ENCODE results near the gene EFNA5.
"Not testable (repeated sequence)": the region's sequence is repeated elsewhere in the genome, so short reads cannot be mapped to it uniquely, and the experiment has no call there.

EFNA5 gene

GRCh38 chr5:107515521-107516080, 155.1 kb downstream of the EFNA5 start:
- DNase-seq = no peak

GRCh38 chr5:107514305-107514704, 156.4 kb downstream of the EFNA5 start:
- no peak for DNase-seq

- no peak for DNase-seq
These were observed 157.2 kb downstream of the EFNA5 start for GRCh38 chr5:107513337-107514085.

GRCh38 chr5:107512029-107512428, 158.7 kb downstream of the EFNA5 start:
- DNase-seq = no peak

GRCh38 chr5:107510125-107510524, 160.6 kb downstream of the EFNA5 start:
- DNase-seq = no peak

GRCh38 chr5:107508097-107508496, 162.6 kb downstream of the EFNA5 start:
- no peak for DNase-seq

DNA sequence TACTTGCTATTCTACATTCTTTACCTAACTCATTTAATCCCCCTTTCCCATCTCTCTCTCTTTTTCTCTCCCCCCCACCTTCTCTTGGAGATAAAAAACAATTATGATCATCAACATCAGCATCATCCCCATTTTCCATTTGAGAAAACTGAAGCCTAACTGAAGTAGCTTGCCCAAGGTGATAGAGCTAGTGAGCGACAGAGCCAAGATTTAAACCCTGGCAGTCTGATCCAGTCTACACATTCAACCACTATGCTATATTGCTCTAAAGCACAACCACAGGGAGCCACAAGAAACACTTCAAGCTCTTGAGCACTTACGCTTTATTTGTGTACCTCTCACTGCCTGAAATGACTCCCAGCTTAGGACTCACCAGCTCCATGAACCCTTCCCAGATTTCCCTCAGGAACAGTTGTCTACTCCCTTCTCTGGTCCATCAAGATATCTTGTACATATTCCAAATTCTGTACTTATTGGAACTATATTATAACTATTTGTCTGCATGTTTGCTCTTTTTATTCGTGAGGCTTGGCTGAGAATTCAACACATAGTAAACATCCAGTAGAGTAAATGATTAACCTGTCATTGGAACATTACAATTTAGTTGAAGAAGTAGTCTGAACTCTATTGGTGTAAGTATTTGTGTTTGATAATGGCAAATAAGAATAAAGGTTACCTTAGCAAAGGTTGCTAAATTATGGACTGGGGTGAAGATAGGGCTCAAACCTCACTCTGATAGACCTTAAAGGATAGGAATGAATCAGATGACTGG, 164.8 kb downstream of the EFNA5 start:
- no peak for DNase-seq

GRCh38 chr5:107504424-107504823, 166.3 kb downstream of the EFNA5 start:
- no peak for DNase-seq

GRCh38 chr5:107502676-107503060, 168.1 kb downstream of the EFNA5 start:
- no peak for DNase-seq

- no peak for DNase-seq
These were observed 168.6 kb downstream of the EFNA5 start for GRCh38 chr5:107501965-107502675.

DNA sequence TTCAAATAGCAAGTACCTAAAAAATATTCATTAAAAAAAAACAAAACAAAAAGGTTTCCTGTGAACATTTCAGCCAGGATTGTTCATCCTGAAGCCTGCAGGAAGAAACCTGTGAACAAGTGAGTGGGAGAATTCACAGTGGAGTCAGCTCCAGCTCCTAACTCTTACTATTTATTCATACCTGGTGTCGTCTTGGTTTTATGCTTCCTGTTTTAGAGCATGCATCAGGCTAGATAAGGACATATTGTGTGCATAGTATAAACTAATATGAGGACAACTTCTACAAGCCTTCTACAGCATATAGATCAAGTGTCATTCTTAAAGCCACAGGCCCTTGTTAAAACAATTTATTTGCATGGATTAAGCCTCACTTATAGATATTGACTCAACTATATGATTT, 169.9 kb downstream of the EFNA5 start:
- no peak for DNase-seq

- no peak for DNase-seq
These were observed 170.4 kb downstream of the EFNA5 start for GRCh38 chr5:107500347-107500746.

DNA sequence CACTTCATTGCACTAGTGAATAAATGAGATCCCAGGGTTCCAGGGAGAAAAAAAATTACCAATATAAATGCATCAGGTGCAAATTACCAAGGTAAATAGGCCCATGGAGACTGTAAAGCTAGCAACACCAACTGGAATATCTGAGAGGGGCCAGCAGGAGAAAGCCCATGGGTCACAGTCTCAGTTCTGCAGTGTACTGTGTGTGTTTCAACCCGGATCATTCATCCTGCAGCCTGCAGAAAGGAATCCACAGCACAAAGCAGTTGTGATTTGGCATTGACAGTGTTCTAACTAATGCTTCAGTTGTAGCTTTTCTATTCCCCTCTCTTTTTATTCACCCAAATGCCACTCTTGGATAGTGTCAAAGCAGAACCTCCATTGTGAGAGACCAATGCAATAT, 171.0 kb downstream of the EFNA5 start:
- DNase-seq = no peak

GRCh38 chr5:107499237-107499636, 171.5 kb downstream of the EFNA5 start:
- DNase-seq = no peak

- no peak for DNase-seq
These were observed 174.3 kb downstream of the EFNA5 start for GRCh38 chr5:107496466-107496865.

GRCh38 chr5:107494129-107494528, 176.6 kb downstream of the EFNA5 start:
- DNase-seq = not testable (repeated sequence)

DNA sequence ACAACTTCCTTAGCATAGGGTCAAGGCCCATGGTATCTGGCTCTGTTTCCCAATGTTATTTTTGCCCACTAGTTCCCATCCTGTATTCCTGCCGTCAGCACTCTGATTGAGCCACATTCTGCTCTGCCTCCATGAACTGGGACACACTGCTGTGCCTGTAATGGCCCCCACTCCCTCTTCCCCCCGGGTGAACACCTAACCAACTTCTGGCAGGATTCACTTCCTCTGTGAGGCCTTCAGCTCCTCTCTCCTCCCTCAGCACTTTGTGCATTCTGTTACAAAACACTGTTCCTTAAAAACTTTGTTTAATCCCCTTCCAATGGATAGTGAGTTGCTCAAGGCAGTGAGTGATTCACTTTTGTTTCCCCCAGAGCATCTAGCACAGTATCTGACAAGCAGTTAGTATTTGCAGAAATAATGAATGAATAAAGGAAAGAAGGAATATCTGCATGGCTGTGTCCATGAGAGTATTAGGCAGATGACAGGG, 183.6 kb downstream of the EFNA5 start:
- no peak for DNase-seq

DNA sequence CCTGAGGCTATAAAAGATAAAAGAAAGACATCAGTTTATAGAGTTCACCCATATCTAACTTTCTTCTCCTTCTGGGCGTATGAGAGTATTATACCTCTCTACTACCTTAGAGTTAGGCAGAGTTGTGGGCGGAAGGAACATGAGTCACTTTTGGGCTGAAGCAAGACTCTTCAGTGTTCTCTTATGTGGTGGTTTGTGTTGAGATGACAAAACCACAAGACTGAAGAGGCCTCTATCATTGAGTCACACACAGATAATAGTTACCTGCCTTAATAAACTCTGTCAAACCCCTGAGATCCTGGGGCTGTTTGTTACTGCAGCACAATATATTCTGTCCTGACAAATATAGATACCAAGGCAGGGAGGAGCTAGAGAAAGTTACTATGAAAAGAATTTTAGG, 184.2 kb downstream of the EFNA5 start:
- no peak for DNase-seq

DNA sequence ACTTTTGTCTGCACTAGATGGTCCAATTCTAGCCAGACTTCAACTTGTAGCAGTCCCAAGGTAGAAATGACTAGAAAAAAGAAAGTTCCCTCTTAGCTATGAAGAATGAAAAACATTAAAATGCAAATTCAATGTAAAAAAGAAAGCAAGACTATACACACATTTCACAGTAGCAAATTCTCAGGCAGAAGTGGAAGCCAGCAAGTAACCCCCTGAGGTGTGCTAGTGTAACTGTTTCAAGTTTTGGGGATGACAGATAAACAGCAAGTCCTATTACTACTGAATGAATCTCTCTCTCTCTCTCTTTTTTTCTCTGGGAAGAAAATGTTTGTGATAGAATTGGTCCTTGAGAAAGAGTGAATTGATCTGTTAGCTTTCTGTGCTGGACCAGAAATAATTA, 185.6 kb downstream of the EFNA5 start:
- no peak for DNase-seq

- no peak for DNase-seq
These were observed 186.5 kb downstream of the EFNA5 start for GRCh38 chr5:107484281-107484680.

GRCh38 chr5:107483231-107484024, 187.3 kb downstream of the EFNA5 start:
- no peak for DNase-seq

DNA sequence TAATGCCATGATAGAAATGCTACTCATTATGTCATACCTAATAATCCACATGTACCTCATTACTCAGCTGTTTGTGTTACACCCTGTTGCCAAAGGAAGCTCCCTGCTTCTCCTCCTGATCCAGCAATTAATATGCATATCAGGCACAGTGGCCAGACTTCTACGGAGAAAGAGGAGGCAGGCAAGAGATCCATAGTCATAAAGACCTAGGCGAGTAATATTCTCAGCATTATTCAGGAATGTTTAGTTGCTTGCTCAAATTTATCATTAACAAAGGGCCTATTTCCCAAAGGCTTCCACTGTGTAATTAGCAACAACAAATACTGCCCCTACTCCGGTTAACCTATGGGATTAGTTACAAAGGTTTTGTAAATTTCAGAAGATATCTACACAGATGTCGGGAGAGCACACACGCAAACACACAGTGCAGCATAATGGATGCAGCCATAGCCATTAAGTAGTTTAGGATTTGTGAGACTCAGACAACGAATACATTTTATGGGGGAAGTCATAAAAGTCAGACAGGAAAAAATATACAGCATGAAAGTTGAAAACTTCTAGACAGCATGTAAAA, 192.6 kb downstream of the EFNA5 start:
- DNase-seq = no peak
